GM21423 (cell line): ENCODE results near the gene PLCB4.

ENCODE experiments used
- ATAC-seq: cut with Tn5 transposase; IDR thresholded peaks from one replicate; pipeline ENCODE4 v1.9.1; 2021; ENCODE audit warnings: mild to moderate bottlenecking, moderate library complexity; ENCODE audit not compliant: unreplicated experiment

PLCB4 gene

DNA sequence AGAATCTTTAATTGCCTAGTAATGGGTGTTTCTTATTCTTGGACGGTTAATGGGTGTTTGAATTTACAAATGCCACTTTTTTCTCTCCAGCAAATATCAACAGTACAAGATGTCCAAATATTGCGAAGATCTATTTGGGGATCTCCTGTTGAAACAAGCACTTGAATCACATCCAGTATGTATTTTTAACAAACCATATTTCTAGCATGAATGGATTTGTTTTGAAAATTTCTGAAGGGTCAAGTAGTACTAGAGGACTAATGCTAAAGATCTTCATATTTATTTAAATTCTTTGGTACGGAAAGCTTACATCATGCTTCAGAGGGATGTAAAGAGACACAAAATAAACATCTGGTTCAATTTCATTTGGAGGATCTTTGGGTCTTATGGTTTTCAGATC, 321.6 kb downstream of the PLCB4 start:
- no peak for ATAC-seq

DNA sequence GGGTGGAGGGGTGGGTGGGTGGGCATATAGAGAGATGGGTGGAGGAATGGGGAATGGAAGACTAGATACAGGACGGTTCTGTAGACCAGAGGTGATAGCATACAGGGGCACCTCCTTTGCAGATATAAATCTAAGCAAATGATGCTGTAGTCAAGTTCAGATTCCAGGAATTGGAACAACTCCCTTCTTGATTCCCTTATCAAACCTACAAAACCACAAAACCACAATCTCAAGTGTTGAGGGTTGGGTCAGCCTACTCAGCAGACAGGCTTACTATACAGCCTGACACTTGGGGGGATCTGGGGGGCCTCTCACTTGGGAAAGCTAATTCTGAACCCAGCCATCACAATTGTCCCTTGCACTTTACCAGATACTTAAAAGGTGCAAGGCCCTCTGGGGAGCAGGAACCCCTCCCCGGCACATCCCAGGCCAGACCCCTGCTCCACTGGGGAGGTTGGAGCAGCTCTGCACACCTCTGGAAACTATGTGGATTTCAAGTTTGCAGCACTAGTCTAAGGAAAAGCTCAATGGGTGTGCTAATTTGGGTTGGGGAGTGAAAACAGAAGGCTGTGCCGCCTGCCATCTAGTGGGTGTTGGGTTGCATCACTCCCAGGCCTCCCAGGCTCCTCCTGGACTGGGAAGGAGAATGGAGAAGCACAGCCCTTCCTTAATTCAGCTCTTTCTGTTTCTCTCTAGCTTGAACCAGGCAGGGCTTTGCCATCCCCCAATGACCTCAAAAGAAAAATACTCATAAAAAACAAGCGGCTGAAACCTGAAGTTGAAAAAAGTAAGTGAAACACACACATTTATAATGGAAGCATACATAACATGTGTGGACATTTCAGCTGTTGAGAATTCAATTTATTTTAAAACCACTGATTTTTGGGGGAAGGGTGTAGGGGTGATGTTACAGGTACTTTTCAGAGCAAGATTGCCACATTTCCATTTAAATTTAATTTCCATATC, 324.3 kb downstream of the PLCB4 start:
- ATAC-seq: no peak

DNA sequence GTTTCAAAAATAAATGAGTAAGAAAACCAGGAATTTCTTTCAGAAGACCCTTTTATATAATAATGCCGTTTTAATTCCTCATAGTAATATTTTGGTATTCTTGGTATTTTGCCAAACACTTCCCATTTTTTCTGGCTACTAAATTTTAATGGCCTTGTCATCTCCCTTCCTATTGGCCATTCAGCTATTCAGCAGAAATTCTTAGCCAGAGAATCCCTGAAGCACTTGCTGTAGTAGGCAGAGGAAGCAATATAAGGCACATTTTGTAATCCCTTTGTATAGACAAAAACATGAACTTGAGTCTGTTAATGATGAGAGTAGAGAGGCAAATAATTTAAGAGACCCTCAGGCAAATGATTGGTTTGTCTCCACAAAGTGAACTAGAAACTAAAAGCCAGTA, 327.1 kb downstream of the PLCB4 start:
- ATAC-seq: no peak

DNA sequence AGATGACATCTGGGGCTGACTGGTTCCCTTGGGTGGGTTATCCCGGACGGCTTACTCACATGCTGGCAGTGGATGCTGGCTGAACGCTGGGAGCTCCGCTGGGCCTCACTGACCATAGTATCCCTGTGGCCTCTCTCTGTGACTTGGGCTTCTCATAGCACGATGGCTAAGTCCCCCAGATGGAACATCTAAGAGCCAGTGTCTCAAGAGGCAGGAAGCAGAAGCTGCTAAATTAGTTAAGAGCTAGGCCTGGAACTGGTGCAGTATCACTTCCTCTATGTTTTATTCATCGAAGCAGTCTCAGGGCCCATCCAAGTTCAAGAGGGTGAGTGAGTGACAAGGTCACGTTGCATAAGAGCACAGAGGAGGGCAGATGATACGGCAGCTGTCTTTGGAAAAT, 329.0 kb downstream of the PLCB4 start:
- peak; percentile 95 for ATAC-seq

DNA sequence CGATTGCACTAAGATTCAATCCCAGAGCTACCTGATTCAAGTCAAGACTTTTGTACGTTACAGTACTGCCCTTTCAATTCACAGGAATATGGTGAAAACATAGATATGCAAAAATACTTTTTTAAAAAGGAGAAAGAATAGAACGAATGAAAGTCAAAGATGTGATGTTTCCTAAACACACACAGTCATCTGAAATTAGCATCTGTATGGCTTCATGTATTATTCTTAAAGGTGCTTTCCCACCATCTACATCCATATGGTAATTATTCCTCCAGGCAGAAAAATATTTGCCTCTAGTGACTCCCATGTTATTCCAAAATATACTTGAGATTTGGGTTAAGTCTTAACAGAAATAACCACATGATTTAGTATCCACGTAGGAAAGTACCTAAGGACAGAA, 330.0 kb downstream of the PLCB4 start:
- ATAC-seq: no peak

DNA sequence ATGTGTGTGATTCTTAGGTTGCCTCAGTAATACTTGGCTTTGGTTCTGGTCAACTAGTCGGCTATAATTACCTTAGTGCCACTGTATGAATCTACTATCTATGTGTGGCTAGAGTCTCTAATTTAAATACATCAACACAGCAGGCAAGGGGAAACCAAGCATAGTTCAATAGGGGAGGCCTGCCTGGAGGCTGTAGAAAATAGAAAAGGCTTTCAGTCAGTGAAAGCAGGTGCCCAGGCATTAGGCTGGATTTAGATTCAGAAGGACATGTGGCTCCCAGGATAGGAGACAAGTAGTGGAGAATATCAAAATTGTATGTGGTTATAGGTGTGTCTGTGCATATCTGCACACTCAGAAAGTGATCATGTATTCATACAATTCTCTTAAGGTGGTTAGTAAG, 330.4 kb downstream of the PLCB4 start:
- ATAC-seq: no peak

DNA sequence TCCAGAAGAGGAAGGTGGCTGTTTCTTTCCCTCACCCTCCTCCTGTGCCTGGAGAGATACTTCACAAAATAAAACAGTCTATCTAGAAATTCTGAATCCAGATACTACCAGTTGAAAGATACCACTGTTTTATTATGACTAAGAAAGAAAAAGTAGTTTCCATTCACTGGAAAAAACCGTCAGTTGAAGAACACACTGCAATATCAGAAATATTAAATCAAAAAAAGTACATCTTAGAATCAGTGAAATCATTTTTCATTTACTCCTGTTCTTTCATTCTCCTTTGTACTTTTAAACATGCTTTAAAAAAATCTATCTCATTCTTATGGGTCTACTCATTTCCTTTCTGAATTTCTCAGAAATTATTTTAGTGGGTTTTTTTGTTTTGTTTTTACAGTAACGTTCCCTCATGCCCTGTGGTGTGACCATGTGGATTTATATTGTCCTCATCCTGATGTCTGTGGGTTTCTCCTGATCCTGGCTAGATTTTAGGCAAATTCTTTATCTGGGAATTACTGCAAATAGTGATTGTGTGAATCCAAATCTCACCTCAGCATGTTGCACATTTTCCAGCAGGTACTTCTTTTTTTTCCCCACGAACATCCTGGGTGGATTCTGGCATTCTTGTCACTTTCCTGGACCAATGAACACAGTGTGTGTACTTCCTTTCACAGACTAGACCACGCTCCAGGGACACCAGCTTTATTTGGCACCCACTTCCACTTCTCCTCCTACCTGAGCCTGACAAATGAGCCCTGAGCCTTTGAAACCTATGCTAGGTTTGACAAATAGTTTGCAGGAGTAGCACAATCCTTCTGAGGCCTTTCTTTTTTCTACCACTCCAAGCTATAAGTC, 331.5 kb downstream of the PLCB4 start:
- ATAC-seq: no peak

DNA sequence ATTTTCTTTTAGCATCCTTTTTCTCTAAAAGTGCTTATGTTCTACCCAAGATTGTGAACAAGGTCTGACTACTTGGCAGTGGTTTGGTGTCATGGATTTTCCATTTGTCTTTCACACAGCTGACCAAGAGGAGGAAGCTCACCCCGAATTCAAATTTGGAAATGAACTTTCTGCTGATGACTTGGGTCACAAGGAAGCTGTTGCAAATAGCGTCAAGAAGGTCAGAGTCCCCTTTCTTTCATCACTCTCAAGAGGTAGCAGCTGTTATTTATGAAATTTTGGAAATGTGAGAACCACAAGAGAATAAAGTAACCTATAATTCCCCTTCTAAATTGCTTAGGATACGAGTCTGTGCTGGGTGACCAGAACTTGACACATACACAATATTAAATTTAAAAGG, 332.5 kb downstream of the PLCB4 start:
- ATAC-seq: no peak

DNA sequence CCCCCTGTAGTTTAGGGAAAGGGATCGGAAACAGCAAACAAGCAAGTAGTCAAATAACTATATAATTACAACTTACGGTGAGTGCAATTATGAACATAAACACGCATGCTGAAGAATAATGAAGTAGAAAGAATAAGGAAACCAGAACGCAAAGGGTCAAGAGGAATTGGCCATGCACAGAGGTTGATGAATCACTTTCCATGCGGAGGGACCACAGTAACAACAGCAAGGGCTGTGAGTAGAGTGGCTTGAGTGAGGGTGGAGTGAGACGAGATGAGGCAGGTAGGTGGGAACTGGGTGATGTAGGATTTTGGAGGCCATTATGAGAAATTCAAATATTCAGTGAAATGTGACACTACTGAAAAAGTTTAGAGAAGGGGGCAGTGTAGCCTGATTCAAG, 333.3 kb downstream of the PLCB4 start:
- no peak for ATAC-seq

DNA sequence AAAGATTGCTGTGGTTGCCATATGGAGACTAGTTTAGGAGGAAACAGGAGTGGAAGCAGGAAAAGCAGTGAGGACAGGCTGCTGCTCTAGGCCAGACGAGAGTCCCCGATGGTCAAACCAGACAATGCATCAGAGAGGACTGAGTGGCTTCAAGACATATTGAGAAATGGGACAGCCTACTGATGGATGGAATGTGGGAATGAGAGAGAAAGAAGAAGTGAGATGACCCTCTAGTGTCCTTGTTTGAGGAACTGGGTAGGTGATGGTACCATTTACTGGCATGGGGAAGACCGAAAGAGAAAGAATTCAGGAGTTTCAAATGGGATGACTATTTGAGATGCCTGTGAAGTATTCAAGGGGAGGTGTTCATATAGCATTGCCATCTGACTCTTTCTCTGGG, 333.7 kb downstream of the PLCB4 start:
- no peak for ATAC-seq

DNA sequence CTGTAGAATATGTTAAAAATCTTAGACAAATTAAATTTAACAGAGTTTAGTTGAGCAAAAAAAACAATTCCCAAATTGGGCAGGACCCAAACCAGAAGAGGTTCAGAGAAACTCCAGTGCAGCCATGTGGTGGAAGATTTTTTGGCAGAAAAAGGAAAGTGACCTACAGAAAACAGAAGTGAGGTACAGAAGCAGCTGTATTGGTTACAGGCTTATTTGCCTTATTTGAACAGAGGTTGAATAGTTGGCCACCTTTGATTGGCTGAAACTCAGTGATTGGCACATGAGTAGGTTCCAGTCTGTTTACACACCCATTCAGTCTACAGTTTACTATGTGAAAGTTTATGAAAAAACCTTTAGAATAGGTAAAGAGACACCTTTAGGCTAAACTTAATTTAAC, 334.6 kb downstream of the PLCB4 start:
- no peak for ATAC-seq

DNA sequence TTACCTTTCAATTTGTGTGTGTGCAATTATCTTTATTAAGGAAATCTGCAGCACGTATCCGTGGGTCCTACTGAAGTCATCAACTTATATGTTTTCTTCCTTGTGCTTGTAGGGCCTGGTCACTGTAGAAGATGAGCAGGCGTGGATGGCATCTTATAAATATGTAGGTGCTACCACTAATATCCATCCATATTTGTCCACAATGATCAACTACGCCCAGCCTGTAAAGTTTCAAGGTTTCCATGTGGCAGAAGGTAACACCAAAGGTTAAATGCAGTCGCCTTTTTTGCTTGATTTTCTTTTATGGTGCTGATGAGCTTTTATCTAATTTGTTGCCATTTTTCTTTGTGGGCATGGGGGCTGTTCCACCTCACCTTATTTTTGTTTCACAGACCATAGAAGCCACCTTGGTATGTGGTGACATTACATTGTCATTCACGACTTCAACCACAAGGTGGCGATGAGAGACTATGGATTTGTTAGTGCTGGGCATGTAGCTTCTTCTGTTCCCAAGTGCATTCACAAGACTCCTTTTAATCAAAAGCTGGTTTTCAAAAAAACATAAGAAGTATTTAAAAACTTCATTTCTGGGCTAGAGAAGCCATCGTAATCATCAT, 339.0 kb downstream of the PLCB4 start:
- peak; percentile 46 for ATAC-seq

DNA sequence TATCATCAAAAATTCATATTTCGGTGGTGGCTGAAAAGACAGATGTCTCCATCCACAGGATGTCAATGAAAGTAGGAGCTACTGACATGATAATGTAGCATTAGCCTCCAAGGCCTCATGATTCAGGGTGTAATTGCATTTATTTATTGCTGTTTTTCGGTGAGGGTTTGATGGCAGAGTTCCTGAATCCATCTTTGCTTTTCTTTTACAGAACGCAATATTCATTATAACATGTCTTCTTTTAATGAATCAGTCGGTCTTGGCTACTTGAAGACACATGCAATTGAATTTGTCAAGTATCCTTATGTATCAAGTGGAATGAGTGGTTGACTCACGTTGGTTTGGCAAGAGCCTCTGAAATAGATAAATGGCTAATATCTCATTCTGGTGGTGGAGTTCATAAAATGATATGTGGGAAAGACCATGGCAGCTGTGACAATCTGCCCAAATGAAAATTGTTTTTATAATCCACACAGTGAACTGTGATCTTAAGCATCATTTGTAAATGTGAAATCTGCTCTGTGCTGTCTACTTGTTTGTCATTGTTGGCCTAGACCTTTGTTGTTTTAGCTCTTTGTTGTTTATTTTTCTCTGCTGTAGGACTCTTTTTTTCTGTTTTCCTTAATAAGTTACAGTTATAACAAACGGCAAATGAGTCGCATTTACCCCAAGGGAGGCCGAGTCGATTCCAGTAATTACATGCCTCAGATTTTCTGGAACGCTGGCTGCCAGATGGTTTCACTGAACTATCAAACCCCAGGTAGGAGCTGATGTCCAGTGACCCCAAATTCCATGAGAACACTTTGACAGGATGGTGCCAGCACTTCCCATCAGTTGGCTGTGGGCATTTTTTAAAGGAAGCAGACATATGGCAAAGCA, 339.8 kb downstream of the PLCB4 start:
- ATAC-seq: no peak

DNA sequence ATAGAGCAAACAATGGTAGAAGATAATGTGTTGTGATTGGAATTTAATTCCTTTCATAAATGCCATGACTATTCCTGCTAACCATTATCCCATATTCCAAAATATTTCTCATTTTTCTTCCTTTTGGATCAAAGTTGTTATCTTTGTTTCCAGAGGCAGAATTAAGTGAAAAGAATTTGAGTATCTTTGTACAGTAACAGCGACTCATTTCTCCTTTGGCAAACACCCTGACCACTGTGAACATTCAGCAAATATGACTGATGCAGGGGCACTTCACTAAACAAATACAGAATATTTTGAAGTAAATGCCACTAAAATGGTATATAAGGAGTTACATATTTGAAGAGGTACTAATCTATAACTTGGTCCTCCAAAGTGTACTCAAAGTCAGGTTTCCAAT, 340.5 kb downstream of the PLCB4 start:
- no peak for ATAC-seq

DNA sequence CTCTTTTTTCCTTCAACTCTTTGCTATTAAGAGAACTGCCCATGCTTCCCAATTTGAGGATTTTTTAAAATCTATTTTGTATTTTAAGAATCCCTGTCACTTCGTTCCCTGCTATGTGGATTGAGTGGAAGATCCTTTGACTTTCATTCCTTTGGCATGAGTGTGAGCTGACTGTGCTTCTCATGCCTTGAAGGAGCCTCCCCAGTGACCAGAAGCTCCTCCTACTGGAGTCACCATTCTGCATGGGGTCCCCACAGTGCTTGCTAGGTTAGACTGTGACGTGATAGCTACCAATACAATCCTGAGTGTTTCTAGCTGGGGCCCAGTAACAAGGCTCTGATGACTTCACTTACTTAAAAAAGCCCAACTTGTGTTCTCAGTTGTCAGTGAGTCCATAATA, 341.1 kb downstream of the PLCB4 start:
- no peak for ATAC-seq

DNA sequence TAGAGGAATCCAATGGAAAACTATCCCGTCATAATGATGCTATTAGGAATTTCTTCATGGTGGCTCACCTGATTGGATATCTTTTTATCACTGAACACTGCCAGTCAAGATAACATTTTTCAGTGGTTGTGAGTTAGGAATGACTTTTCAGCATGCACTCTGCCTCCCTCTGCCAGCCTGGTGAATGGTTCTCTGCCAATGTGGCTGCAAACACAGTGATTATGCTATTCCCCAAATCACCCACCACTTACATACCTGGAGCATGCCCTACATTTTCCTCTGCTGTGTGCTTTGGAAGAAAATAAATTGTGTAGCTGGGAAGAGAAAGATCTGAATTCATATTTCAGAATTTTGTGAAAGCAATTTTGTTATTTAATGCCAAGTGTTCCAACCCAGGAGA, 342.9 kb downstream of the PLCB4 start:
- ATAC-seq: no peak

DNA sequence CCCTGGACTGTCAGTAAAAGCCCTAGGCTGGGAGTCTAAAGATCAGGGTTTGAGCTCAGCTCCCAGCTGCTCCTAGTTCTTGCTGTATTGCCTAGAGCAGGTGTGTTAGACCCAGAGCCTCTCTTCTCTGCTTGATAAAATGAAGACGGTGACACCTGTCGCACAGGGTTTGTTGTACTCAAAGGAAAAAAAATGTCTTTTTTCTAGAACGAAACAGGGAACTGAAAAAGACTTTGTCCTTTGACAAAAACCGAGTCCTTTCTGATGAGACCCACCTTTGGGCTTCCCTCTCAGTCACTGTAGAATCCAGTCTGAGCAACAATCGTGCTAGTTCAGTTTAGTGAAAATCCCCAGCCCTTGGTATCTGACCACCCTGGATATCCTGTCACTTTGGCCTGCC, 343.4 kb downstream of the PLCB4 start:
- ATAC-seq: peak; percentile 91

DNA sequence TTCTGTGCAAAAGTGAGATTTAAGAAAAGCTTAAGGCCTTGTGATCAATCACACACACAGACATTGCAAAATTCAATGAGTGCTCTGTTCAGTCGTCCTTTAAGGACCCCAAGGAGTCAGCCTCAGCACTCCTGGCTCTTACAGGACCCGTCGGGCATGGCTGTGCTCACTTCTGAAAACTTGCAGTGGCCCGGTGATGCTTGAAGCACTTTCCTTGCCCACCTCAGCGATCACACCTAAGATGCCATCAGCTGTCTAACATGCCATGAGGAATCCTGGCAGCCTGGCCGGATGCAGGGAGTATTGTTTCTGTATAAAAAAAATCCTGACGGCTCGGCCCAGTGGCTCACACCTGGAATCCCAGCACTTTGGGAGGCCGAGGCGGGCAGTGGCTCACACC, 344.1 kb downstream of the PLCB4 start:
- ATAC-seq: no peak

DNA sequence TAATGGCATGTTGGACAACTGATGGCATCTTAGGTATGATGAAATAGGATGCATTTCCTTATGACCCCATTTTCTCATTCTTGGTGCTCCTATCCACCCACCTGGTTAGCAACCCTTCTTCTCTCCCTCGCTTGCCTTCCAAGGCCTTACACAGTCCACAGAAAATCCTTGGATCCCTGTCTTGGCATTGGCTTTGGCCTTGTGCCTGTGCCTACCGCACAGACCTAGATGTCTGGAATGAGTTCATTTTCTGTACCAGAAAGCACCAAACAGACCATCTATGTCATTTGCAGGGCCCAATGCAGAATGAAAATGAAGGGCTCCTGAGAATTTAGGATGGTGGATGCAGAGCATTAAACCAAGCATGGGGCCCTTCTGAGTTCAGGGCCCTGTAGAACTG, 346.5 kb downstream of the PLCB4 start:
- ATAC-seq: no peak

DNA sequence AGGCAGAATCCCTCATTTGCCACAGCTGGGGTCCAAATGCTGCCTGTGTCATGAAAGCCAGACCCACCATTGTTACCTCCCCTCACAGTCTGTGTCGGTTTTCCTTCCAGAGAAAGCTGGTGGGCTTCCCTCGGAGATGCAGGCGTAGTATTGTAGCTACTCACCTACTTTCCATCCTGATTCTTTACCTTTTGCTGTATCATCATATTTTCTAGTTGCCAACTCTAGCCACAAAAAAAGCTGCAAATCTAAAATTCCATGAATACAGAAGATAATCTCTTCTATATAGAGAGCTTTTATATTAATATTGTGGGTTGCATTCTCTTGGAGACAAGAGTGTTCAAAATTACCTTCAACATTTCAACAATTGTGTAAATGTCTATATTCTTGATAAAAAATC, 347.5 kb downstream of the PLCB4 start:
- ATAC-seq: no peak

DNA sequence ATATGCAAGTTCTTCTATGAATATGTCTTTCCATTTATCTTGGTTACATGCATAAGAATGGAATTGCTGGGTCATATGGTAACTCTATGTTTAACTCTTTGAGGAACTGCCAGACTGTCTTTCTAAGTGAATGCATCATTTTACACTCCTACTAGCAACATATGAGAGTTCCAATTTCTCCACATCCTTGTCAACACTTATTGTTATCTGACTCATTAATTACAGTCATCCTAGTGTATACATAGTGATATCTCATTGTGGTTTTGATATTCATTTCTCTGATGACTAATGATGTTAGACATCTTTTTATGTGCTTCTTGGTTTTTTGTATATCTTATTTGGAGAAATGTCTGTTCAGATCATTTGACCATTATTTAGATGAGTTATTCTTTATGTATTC, 348.8 kb downstream of the PLCB4 start:
- ATAC-seq: no peak
